H1 (cell line): ENCODE data around the gene COL16A1. TPM values are rescaled to one million over a fixed set of nuclear protein-coding genes. Genes with fewer than 3 reads are reported as not detected.

Experiments
- CTCF ChIA-PET: fragments of 300-600 bp; sonication (Branson Sonifier 250); formaldehyde crosslinking; loops from one replicate; lab custom pipeline; 2021; ENCODE audit not compliant: partially characterized antibody; lab: Charles Lee
- POLR2A ChIA-PET: fragments of 300-600 bp; sonication (Branson Sonifier 250); formaldehyde crosslinking; loops from one replicate; lab custom pipeline; 2021; ENCODE audit warnings: inconsistent platforms; ENCODE audit not compliant: partially characterized antibody; lab: Charles Lee
- DNase-seq, 2 experiments: peaks; one replicate each; pipeline versions ENCODE4 v3.0.0 to v3.0.0-alpha.2; 2010 to 2022; ENCODE audit warnings: low spot score in 2 of 2, low read depth in 1 of 2, mixed read lengths in 1 of 2
- FAIRE-seq: peaks from 2 replicates; lab custom pipeline; 2011; peaks lifted over from hg19 to GRCh38; lab: Jason Lieb, UNC
- H2AFZ ChIP-seq: 2 replicates; pipeline ENCODE4 v1.8.1; 2012; ENCODE audit warnings: low read length, inconsistent platforms
- H2AK5ac ChIP-seq: 2 replicates; pipeline ENCODE4 v1.6.1; 2013; ENCODE audit warnings: low read depth, low read length
- H2BK120ac ChIP-seq: replicated peaks from 2 replicates; pipeline ENCODE3; 2013; ENCODE audit warnings: low read depth, low read length, inconsistent platforms
- H2BK12ac ChIP-seq: 2 replicates; pipeline ENCODE4 v1.6.1; 2013; ENCODE audit warnings: low read depth, low read length
- H2BK15ac ChIP-seq: 2 replicates; pipeline ENCODE4 v1.6.1; 2013; ENCODE audit warnings: low read length
- H2BK20ac ChIP-seq: 2 replicates; pipeline ENCODE4 v1.6.1; 2013; ENCODE audit warnings: low read length
- H2BK5ac ChIP-seq: 2 replicates; pipeline ENCODE4 v1.6.1; 2013; ENCODE audit warnings: low read depth, low read length
- H3K14ac ChIP-seq: 2 replicates; pipeline ENCODE4 v1.6.1; 2013; ENCODE audit warnings: inconsistent platforms; ENCODE audit not compliant: insufficient read length
- H3K18ac ChIP-seq: 2 replicates; pipeline ENCODE4 v1.6.1; 2013; ENCODE audit warnings: low read length; ENCODE audit errors: extremely low read depth
- H3K23ac ChIP-seq: 2 replicates; pipeline ENCODE4 v1.6.1; 2013; ENCODE audit warnings: inconsistent platforms; ENCODE audit not compliant: insufficient read length
- H3K23me2 ChIP-seq: 2 replicates; pipeline ENCODE4 v1.6.1; 2013; ENCODE audit warnings: low read depth, low read length
- H3K27ac ChIP-seq: 2 replicates; pipeline ENCODE4 v1.6.1; 2011; ENCODE audit warnings: low read depth, low read length, inconsistent platforms
- H3K27me3 ChIP-seq, 4 experiments: replicated peaks in 1 of 4; 1 replicate in 1 of 4; 2 replicates in 3 of 4; pipeline versions ENCODE4 v1.6.1 to v1.8.1; 2011 to 2013; ENCODE audit warnings: low read length in 3 of 4, mild to moderate bottlenecking in 3 of 4, inconsistent platforms in 2 of 4, mixed read lengths in 2 of 4, moderate library complexity in 1 of 4; ENCODE audit not compliant: control insufficient read depth in 3 of 4, insufficient read depth in 3 of 4; ENCODE audit errors: extremely low read depth in 1 of 4
- H3K36me3 ChIP-seq, 4 experiments: 2 replicates each; pipeline versions ENCODE4 v1.6.1 to v1.8.1; 2011 to 2013; ENCODE audit warnings: mild to moderate bottlenecking in 4 of 4, low read length in 3 of 4, moderate library complexity in 2 of 4, control low read depth in 1 of 4, inconsistent platforms in 1 of 4; ENCODE audit not compliant: insufficient read depth in 4 of 4, control insufficient read depth in 2 of 4
- H3K4ac ChIP-seq: replicated peaks from 2 replicates; pipeline ENCODE3; 2013; ENCODE audit warnings: low read length, low read depth, mixed read lengths, inconsistent platforms; ENCODE audit not compliant: insufficient read length
- H3K4me1 ChIP-seq, 4 experiments: replicated peaks in 1 of 4; 1 replicate in 1 of 4; 2 replicates in 3 of 4; pipeline versions ENCODE4 v1.6.1 to v1.8.1; 2011 to 2013; ENCODE audit warnings: low read length in 3 of 4, inconsistent platforms in 2 of 4, mixed read lengths in 1 of 4; ENCODE audit not compliant: insufficient read depth in 4 of 4, control insufficient read depth in 3 of 4
- H3K4me2 ChIP-seq, 2 experiments: 2 replicates each; pipeline versions ENCODE4 v1.6.1 to v1.8.1; 2011 to 2013; ENCODE audit warnings: low read depth in 2 of 2, low read length in 2 of 2, control low read depth in 1 of 2, inconsistent platforms in 1 of 2, mild to moderate bottlenecking in 1 of 2; ENCODE audit not compliant: insufficient read depth in 1 of 2
- H3K4me3 ChIP-seq, 4 experiments: fragments of 200-600, 300-600 bp in 1 of 4; sonication (generic), shearing (Covaris generic), sonication (Bioruptor Twin) in 1 of 4; 2 replicates each; pipeline versions ENCODE4 v1.5.1 to v1.8.1; 2011 to 2016; ENCODE audit warnings: low read length in 4 of 4, low read depth in 3 of 4, control low read depth in 2 of 4, inconsistent platforms in 2 of 4, mild to moderate bottlenecking in 2 of 4, mixed read lengths in 1 of 4, moderate library complexity in 1 of 4; ENCODE audit not compliant: insufficient read depth in 2 of 4; ENCODE audit errors: extremely low read depth in 1 of 4
- H3K56ac ChIP-seq: replicated peaks from 2 replicates; pipeline ENCODE3; 2013; ENCODE audit warnings: low read depth, mild to moderate bottlenecking, mixed read lengths, low read length, inconsistent platforms; ENCODE audit not compliant: insufficient read length
- H3K79me1 ChIP-seq: 2 replicates; pipeline ENCODE4 v1.6.1; 2013; ENCODE audit warnings: low read depth, low read length, control low read depth
- H3K79me2 ChIP-seq, 2 experiments: 2 replicates each; pipeline versions ENCODE4 v1.6.1 to v1.8.1; 2012 to 2013; ENCODE audit warnings: low read length in 2 of 2, mild to moderate bottlenecking in 2 of 2, inconsistent platforms in 1 of 2; ENCODE audit not compliant: insufficient read depth in 2 of 2, control insufficient read depth in 1 of 2
- H3K9ac ChIP-seq, 4 experiments: replicated peaks in 1 of 4; 1 replicate in 1 of 4; 2 replicates in 3 of 4; pipeline versions ENCODE4 v1.6.1 to v1.8.1; 2011 to 2013; ENCODE audit warnings: low read depth in 3 of 4, low read length in 3 of 4, control low read depth in 2 of 4, mild to moderate bottlenecking in 2 of 4, moderate library complexity in 2 of 4, inconsistent platforms in 1 of 4; ENCODE audit errors: extremely low read depth in 1 of 4
- H3K9me3 ChIP-seq, 2 experiments: 2 replicates each; pipeline versions ENCODE4 v1.6.1 to v1.8.1; 2012 to 2013; ENCODE audit warnings: mild to moderate bottlenecking in 2 of 2, moderate library complexity in 2 of 2, control low read depth in 1 of 2, inconsistent platforms in 1 of 2, low read depth in 1 of 2, low read length in 1 of 2, mixed read lengths in 1 of 2; ENCODE audit not compliant: insufficient read depth in 2 of 2
- H4K20me1 ChIP-seq, 2 experiments: replicated peaks in 1 of 2; 2 replicates each; pipeline versions ENCODE3 to v1.8.1; 2011 to 2013; ENCODE audit warnings: inconsistent platforms in 2 of 2, low read length in 2 of 2, mild to moderate bottlenecking in 1 of 2; ENCODE audit not compliant: insufficient read depth in 2 of 2, control insufficient read depth in 1 of 2
- H4K5ac ChIP-seq: 2 replicates; pipeline ENCODE4 v1.6.1; 2013; ENCODE audit warnings: low read length, low read depth, mixed read lengths, inconsistent platforms; ENCODE audit not compliant: insufficient read length
- H4K8ac ChIP-seq: 2 replicates; pipeline ENCODE4 v1.8.0; 2013; ENCODE audit warnings: mild to moderate bottlenecking, moderate library complexity, low read length, inconsistent platforms; ENCODE audit not compliant: insufficient read depth; ENCODE audit errors: extremely low read depth
- H4K91ac ChIP-seq: replicated peaks from 2 replicates; pipeline ENCODE3; 2013; ENCODE audit warnings: low read length, mixed read lengths, inconsistent platforms; ENCODE audit not compliant: insufficient read length
- CTBP2 ChIP-seq: IDR thresholded peaks from 2 replicates; pipeline ENCODE4 v1.7.0; 2011; ENCODE audit warnings: borderline replicate concordance, mild to moderate bottlenecking, moderate library complexity, mixed read lengths, low read length; ENCODE audit not compliant: insufficient read depth, insufficient read length
- EZH2 ChIP-seq: fragments of 200-600 bp; sonication (generic); IDR thresholded peaks from 2 replicates; pipeline ENCODE4 v1.7.1; 2012; ENCODE audit warnings: low read depth, mild to moderate bottlenecking, moderate library complexity, low read length, inconsistent platforms; ENCODE audit not compliant: severe bottlenecking
- WGBS, 2 experiments: shearing (Covaris generic) in 1 of 2; methylation state at CpG; one replicate each; pipeline versions ENCODE4 v1.1.6 to v1.1.7; 2013 to 2015; ENCODE audit warnings: low lambda C conversion rate in 2 of 2, mixed read lengths in 2 of 2, inconsistent platforms in 1 of 2, low coverage in 1 of 2, missing lambda C conversion rate in 1 of 2; ENCODE audit not compliant: insufficient replicate concordance in 2 of 2, insufficient coverage in 1 of 2, insufficient read length in 1 of 2; ENCODE audit errors: extremely low coverage in 1 of 2, missing lambda C conversion rate in 1 of 2; 5-methylcytosine and 5-hydroxymethylcytosine counted together
- polyA plus RNA-seq, 7 experiments: library from polyadenylated mRNA; depleted of rRNA in 3 of 7; stranded (reverse) in 5 of 7; unstranded in 2 of 7; fragments of >200 nt in 5 of 7; fragments of 200-250 nt in 2 of 7; gene quantifications; 1 replicate in 5 of 7; 2 replicates in 1 of 7; 4 replicates in 1 of 7; pipeline versions ENCODE4 v1.2.1 to v1.2.3, GENCODE V29; 2011 to 2013; ENCODE audit warnings: missing spikeins in 2 of 7, mixed read lengths in 2 of 7
- total RNA-seq: library from RNA; stranded (reverse); fragmentation: NEBNext Ultra II Directional; extraction: Animal tissue kit (Norgen Biotek cat#: 25700); gene quantifications from 2 replicates; pipeline ENCODE4 v1.2.1, GENCODE V29; 2021

The COL16A1 gene
- total and polyA plus RNA-seq, 2 of the 8 experiments (the other 6 are each of a cell fraction or from before 2014, with no cell fraction given): 2.0 to 10.5 TPM

- H3K4ac ChIP-seq: no peak within 1 kb of the TSS
- peak within 1 kb of the TSS; percentile 63 to 94 for H3K4me2 ChIP-seq
- peaks cover 6 to 22% (median 16%) of the 10 kb centered on the region in 4 experiments for H3K27me3 ChIP-seq
- no peak within 1 kb of the TSS for H3K27ac ChIP-seq
- no peak within 1 kb of the TSS for H4K91ac ChIP-seq
- H3K4me3 ChIP-seq: peak within 1 kb of the TSS; percentile 57 to 88 (median 64)
- POLR2A ChIA-PET: interaction anchor here (0.6 to 1.4 kb wide), 4 partner anchors 10 to 59 kb away, joined by 3 to 4 read pairs (median 3); no protein-coding TSS in a partner anchor
- H3K9ac ChIP-seq: peak within 1 kb of the TSS in 3 of 4 experiments; percentile 20 to 43 (median 40); a peak in 3 of 7 replicates
- no peaks in the 10 kb centered on the region for H3K9me3 ChIP-seq
- no peaks in the 10 kb centered on the region for H3K79me2 ChIP-seq
- H4K20me1 ChIP-seq: no peaks in the 10 kb centered on the region
- H2BK120ac ChIP-seq: no peak within 1 kb of the TSS
- H4K5ac ChIP-seq: no peak within 1 kb of the TSS
- no peak for DNase-seq
- 0 out of 2 replicates have a peak within 1 kb of the TSS, but pooled peaks have one; percentile 7 for H2BK12ac ChIP-seq
- CTCF ChIA-PET: interaction anchor here (0.6 to 4.7 kb wide), 26 partner anchors 9 to 1695 kb away, joined by 3 to 25 read pairs (median 4); no protein-coding TSS in a partner anchor
- H3K79me1 ChIP-seq: no peaks in the 10 kb centered on the region
- H2BK15ac ChIP-seq: no peak within 1 kb of the TSS
- peaks cover 2 to 11% (median 7%) of the 10 kb centered on the region in 4 experiments; a peak in 5 of 7 replicates for H3K4me1 ChIP-seq
- no peak within 1 kb of the TSS for H3K23ac ChIP-seq
- no peak within 1 kb of the TSS for H2BK20ac ChIP-seq
- 9% methylated on average over 31 of the region's 48 CpGs; no CpG with 5 or more reads in 1 of the 2 experiments for WGBS, 2 experiments
- peak within 1 kb of the TSS; percentile 83; the same call in 1 of the 2 replicates for H4K8ac ChIP-seq
- H3K56ac ChIP-seq: no peak within 1 kb of the TSS
- H2AK5ac ChIP-seq: no peak within 1 kb of the TSS
- FAIRE-seq: no peak
- H3K36me3 ChIP-seq: no peaks in the 10 kb centered on the region
- H3K14ac ChIP-seq: no peak within 1 kb of the TSS
- H2BK5ac ChIP-seq: no peak within 1 kb of the TSS
- peak within 1 kb of the TSS; percentile 91; the same call in 1 of the 2 replicates for H2AFZ ChIP-seq
- TF ChIP-seq CTBP2: no peak
- peak; percentile 13 for TF ChIP-seq EZH2
- peaks cover 8% of the 10 kb centered on the region; the same call in 1 of the 2 replicates for H3K23me2 ChIP-seq
- H3K18ac ChIP-seq: no peak within 1 kb of the TSS; the same call in 1 of the 2 replicates
Observed at GRCh38 chr1:31617218-31617915, 86.5 kb downstream of the COL16A1 start, which contains the start of gene HCRTR1. TSS of gene HCRTR1 (plus strand) at chr1:31617689. CDS start at chr1:31619193, 1,504 bp downstream.
